Osteoblast (primary cell): Measurements from ENCODE around the gene PSKH1. TPM values are rescaled to one million over a fixed set of nuclear protein-coding genes. Genes with fewer than 3 reads are reported as not detected.

ENCODE experiments used
- DNase-seq: peaks from one replicate; pipeline ENCODE4 v3.0.0; 2011; ENCODE audit warnings: low spot score, mixed read lengths; ENCODE audit not compliant: insufficient read length; ENCODE audit errors: missing footprints
- H2AFZ ChIP-seq: 2 replicates; pipeline ENCODE4 v1.6.0; 2011; ENCODE audit warnings: mild to moderate bottlenecking, low read length
- H3K27ac ChIP-seq: 2 replicates; pipeline ENCODE4 v1.5.1; 2011; ENCODE audit warnings: mild to moderate bottlenecking, low read depth, low read length, moderate library complexity
- H3K27me3 ChIP-seq: 2 replicates; pipeline ENCODE4 v1.6.0; 2012; ENCODE audit warnings: mild to moderate bottlenecking, control low read depth, inconsistent platforms, low read length, moderate library complexity; ENCODE audit not compliant: insufficient read depth
- H3K36me3 ChIP-seq: 2 replicates; pipeline ENCODE4 v1.5.1; 2011; ENCODE audit warnings: mild to moderate bottlenecking, low read length, control low read depth, moderate library complexity; ENCODE audit not compliant: insufficient read depth
- H3K4me1 ChIP-seq: 2 replicates; pipeline ENCODE4 v1.5.1; 2011; ENCODE audit warnings: mild to moderate bottlenecking, low read length, control low read depth, moderate library complexity; ENCODE audit not compliant: insufficient read depth
- H3K4me2 ChIP-seq: 2 replicates; pipeline ENCODE4 v1.6.0; 2011; ENCODE audit warnings: mild to moderate bottlenecking, low read length; ENCODE audit not compliant: insufficient read depth
- H3K4me3 ChIP-seq: fragments of 200-600 bp; sonication (generic); 3 replicates; pipeline ENCODE4 v1.5.1; 2012; ENCODE audit warnings: mild to moderate bottlenecking, low read length, inconsistent platforms; ENCODE audit not compliant: insufficient read depth
- H3K79me2 ChIP-seq: 2 replicates; pipeline ENCODE4 v1.6.0; 2012; ENCODE audit warnings: mild to moderate bottlenecking, low read length, control low read depth, inconsistent platforms; ENCODE audit not compliant: insufficient read depth
- H3K9me3 ChIP-seq: 2 replicates; pipeline ENCODE4 v1.5.1; 2011; ENCODE audit warnings: low read depth, low read length, control low read depth
- H4K20me1 ChIP-seq: 2 replicates; pipeline ENCODE4 v1.6.0; 2012; ENCODE audit warnings: mild to moderate bottlenecking, low read length, control low read depth; ENCODE audit not compliant: insufficient read depth
- total RNA-seq: library from RNA; depleted of rRNA; stranded (reverse); fragments of >200 nt; gene quantifications from 2 replicates; pipeline ENCODE4 v1.2.3, GENCODE V29; 2012
- TF ChIP-seq, protein P1 (sequence below): IDR thresholded peaks from 2 replicates; pipeline ENCODE4 v1.5.1; 2011; ENCODE audit warnings: mild to moderate bottlenecking, low read depth, low read length, moderate library complexity; ENCODE audit errors: extremely low read depth

The PSKH1 gene
- total RNA-seq, 1 donor = 18.5 TPM

GRCh38 chr16:67934306-67935100, 41.4 kb downstream of the PSKH1 start:
- H2AFZ ChIP-seq = no peak overlapping the region
- peak; percentile 88 for DNase-seq
- TF ChIP-seq, protein P1, sequence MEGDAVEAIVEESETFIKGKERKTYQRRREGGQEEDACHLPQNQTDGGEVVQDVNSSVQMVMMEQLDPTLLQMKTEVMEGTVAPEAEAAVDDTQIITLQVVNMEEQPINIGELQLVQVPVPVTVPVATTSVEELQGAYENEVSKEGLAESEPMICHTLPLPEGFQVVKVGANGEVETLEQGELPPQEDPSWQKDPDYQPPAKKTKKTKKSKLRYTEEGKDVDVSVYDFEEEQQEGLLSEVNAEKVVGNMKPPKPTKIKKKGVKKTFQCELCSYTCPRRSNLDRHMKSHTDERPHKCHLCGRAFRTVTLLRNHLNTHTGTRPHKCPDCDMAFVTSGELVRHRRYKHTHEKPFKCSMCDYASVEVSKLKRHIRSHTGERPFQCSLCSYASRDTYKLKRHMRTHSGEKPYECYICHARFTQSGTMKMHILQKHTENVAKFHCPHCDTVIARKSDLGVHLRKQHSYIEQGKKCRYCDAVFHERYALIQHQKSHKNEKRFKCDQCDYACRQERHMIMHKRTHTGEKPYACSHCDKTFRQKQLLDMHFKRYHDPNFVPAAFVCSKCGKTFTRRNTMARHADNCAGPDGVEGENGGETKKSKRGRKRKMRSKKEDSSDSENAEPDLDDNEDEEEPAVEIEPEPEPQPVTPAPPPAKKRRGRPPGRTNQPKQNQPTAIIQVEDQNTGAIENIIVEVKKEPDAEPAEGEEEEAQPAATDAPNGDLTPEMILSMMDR = no peak
- no peaks in the 10 kb centered on the region for H3K9me3 ChIP-seq
- H3K4me1 ChIP-seq = peaks cover 21% of the 10 kb centered on the region
- peaks cover 20% of the 10 kb centered on the region for H3K79me2 ChIP-seq
- H3K4me3 ChIP-seq = peak overlapping the region; percentile 100
- no peaks in the 10 kb centered on the region for H3K27me3 ChIP-seq
- peaks cover 16% of the 10 kb centered on the region for H3K36me3 ChIP-seq
- H4K20me1 ChIP-seq = peaks cover 7% of the 10 kb centered on the region
- peak overlapping the region; percentile 91 for H3K4me2 ChIP-seq
- peak overlapping the region; percentile 61 for H3K27ac ChIP-seq

- peak; percentile 91 for DNase-seq
- peak overlapping the region; percentile 61 for H3K27ac ChIP-seq
- H3K36me3 ChIP-seq = peaks cover 18% of the 10 kb centered on the region
- H3K4me1 ChIP-seq = peaks cover 21% of the 10 kb centered on the region
- no peak overlapping the region for H2AFZ ChIP-seq
- no peaks in the 10 kb centered on the region for H3K27me3 ChIP-seq
- H3K9me3 ChIP-seq = no peaks in the 10 kb centered on the region
- peak overlapping the region; percentile 91 for H3K4me2 ChIP-seq
- peaks cover 5% of the 10 kb centered on the region for H4K20me1 ChIP-seq
- peak overlapping the region; percentile 100 for H3K4me3 ChIP-seq
- peaks cover 25% of the 10 kb centered on the region for H3K79me2 ChIP-seq
- TF ChIP-seq, protein P1 = no peak
Observed at GRCh38 chr16:67935101-67935401, 42.0 kb downstream of the PSKH1 start.

DNA sequence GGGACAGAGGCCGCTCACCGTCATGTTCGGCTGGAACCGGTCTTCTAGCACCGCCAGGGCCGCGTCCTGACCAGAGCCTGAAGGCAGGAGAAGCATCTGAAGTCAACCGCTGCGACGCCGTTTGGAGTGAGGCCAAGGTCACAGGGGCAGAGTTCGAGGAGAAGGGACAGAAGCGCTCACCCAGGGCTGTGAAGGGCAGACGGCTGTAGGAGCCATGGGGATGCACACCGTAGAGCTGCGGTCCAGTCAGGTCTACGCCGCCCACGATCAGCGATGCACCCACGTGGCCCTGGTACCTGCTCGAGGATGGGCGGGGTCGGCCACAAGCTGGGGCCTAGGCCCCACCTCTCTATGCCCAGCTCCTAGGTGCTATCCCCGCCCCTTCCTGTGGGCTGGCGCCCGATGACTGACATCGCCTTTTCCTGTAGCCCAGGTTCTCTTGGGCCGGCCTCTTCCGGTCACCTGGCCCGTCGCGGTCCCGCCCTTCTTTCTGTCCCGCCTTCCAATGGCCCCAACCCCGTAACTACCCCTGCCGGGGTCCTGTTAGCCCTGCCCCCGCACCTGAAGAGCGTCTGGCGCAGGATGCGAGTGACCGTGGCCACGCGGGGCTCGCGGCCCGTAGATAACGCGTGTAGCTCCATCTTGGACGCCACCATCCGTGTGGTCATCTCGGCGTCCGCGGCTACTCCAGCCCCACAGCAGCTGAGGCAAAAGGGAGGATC, 42.5 kb downstream of the PSKH1 start:
- Histone ChIP-seq H3K79me2 (peaks cover 30% of the 10 kb centered on the region), H3K9me3 (no peaks in the 10 kb centered on the region), H3K27ac (peak overlapping the region; percentile 61), H2AFZ (peak overlapping the region; percentile 83), H3K4me3 (peak overlapping the region; percentile 100), H3K27me3 (no peaks in the 10 kb centered on the region), H3K4me1 (peaks cover 21% of the 10 kb centered on the region), H3K4me2 (peak overlapping the region; percentile 91), H4K20me1 (peaks cover 7% of the 10 kb centered on the region), H3K36me3 (peaks cover 23% of the 10 kb centered on the region)
- TF ChIP-seq, protein P1 = no peak
- peak; percentile 100 for DNase-seq
